K562 (cell line): Measurements from ENCODE around the gene HK1. TPM values are rescaled to one million over a fixed set of nuclear protein-coding genes. Genes with fewer than 3 reads are reported as not detected.
A peak's percentile ranks its signal among the peaks of the same experiment; 100 is the strongest.

Source experiments
- CTBP1 ChIP-seq: fragments of 450-650 bp; IDR thresholded peaks from 2 replicates; pipeline ENCODE4 v1.6.1; 2016; ENCODE audit warnings: borderline replicate concordance
- ELF2 ChIP-seq: fragments of 250-450 bp; sonication (Bioruptor Pico); IDR thresholded peaks from 2 replicates; pipeline ENCODE4 v1.5.0; 2021; ENCODE audit warnings: mild to moderate bottlenecking
- ELK3 ChIP-seq: fragments of 450-650 bp; formaldehyde crosslinking; IDR thresholded peaks from 2 replicates; pipeline ENCODE4 v1.4.0; 2020; ENCODE audit warnings: mild to moderate bottlenecking
- FOS ChIP-seq: IDR thresholded peaks from 3 replicates; pipeline ENCODE4 v1.6.1; 2011; ENCODE audit not compliant: insufficient read length; ENCODE audit errors: extremely low read depth
- FOXK2 ChIP-seq, 2 experiments: fragments of 450-650 bp; IDR thresholded peaks in 1 of 2; conservative IDR thresholded peaks in 1 of 2; 2 replicates each; pipeline ENCODE4 v1.6.1; 2016; ENCODE audit warnings: low read depth in 2 of 2, mild to moderate bottlenecking in 1 of 2
- FOXM1 ChIP-seq, 2 experiments: fragments of 450-650 bp in 1 of 2; sonication (generic) in 1 of 2; formaldehyde crosslinking in 1 of 2; IDR thresholded peaks; 2 replicates each; pipeline versions ENCODE4 v1.6.1 to v1.9.0; 2017 to 2022; ENCODE audit warnings: low read depth in 2 of 2, mild to moderate bottlenecking in 2 of 2, missing genetic modification reagents in 1 of 2, moderate library complexity in 1 of 2
- JUN ChIP-seq, 2 experiments: sonication (generic) in 1 of 2; formaldehyde crosslinking in 1 of 2; IDR thresholded peaks; 2 replicates each; pipeline versions ENCODE4 v1.6.1 to v1.8.0; 2012 to 2022; ENCODE audit warnings: borderline replicate concordance in 2 of 2, mild to moderate bottlenecking in 2 of 2, improper control_type of control experiment in 1 of 2, low read depth in 1 of 2, low read length in 1 of 2, missing genetic modification reagents in 1 of 2
- MAFG ChIP-seq: fragments of 450-650 bp; conservative IDR thresholded peaks from 2 replicates; pipeline ENCODE4 v1.6.1; 2016; ENCODE audit warnings: missing genetic modification characterization, missing compliant biosample characterization
- MTA3 ChIP-seq: fragments of 450-650 bp; formaldehyde crosslinking; IDR thresholded peaks from 2 replicates; pipeline ENCODE4 v1.6.1; 2017; ENCODE audit warnings: mild to moderate bottlenecking, borderline replicate concordance
- NR3C1 ChIP-seq: sonication (generic); formaldehyde crosslinking; IDR thresholded peaks from 2 replicates; pipeline ENCODE4 v1.8.1; 2022; ENCODE audit warnings: missing genetic modification reagents
- SMARCE1 ChIP-seq: fragments of 450-650 bp; IDR thresholded peaks from 2 replicates; pipeline ENCODE4 v1.7.1; 2016; ENCODE audit warnings: mild to moderate bottlenecking
- SREBF1 ChIP-seq: fragments of 150-350 bp; IDR thresholded peaks from 2 replicates; pipeline ENCODE4 v1.6.1; 2014; ENCODE audit warnings: antibody characterized with exemption, low read depth, low read length, borderline replicate concordance
- STAT6 ChIP-seq: sonication (generic); formaldehyde crosslinking; IDR thresholded peaks from 2 replicates; pipeline ENCODE4 v1.8.1; 2023; ENCODE audit warnings: mild to moderate bottlenecking, missing genetic modification reagents
- TAL1 ChIP-seq: fragments of 450-650 bp; IDR thresholded peaks from 2 replicates; pipeline ENCODE4 v1.6.1; 2016; ENCODE audit warnings: mild to moderate bottlenecking
- ZNF311 ChIP-seq: fragments of 250-450 bp; sonication (Bioruptor Pico); IDR thresholded peaks from 2 replicates; pipeline ENCODE4 v1.4.0; 2020; ENCODE audit warnings: mild to moderate bottlenecking, moderate library complexity
- ZNF79 ChIP-seq: fragments of 250-450 bp; sonication (Bioruptor Pico); IDR thresholded peaks from 2 replicates; pipeline ENCODE4 v1.4.0; 2020; ENCODE audit warnings: low read depth, mild to moderate bottlenecking, moderate library complexity
- polyA plus RNA-seq, 8 experiments: library from polyadenylated mRNA; depleted of rRNA in 4 of 8; stranded (reverse) in 5 of 8; unstranded in 3 of 8; fragments of >200 nt; fragmentation: Nextera tagmentation in 2 of 8; fragmentation: Illumina TruSeq in 1 of 8; extraction: Ambion mirVana in 2 of 8; extraction: Trizol in 1 of 8; gene quantifications; 2 replicates each; pipeline versions ENCODE4 v1.2.1 to v1.2.3, GENCODE V29; 2011 to 2014; ENCODE audit warnings: inconsistent platforms in 1 of 8, missing spikeins in 1 of 8
- total RNA-seq, 7 experiments: library from RNA; depleted of rRNA in 6 of 7; stranded (reverse); fragments of >200 nt in 6 of 7; fragmentation: Illumina TruSeq in 2 of 7; extraction: Trizol in 2 of 7; gene quantifications; 2 replicates each; pipeline versions ENCODE4 v1.2.1 to v1.2.3, GENCODE V29; 2011 to 2021; ENCODE audit warnings: low replicate concordance in 1 of 7
- TF ChIP-seq, protein P1 (sequence below): fragments of 450-650 bp; IDR thresholded peaks from 2 replicates; pipeline ENCODE4 v1.6.1; 2017; ENCODE audit warnings: antibody characterized with exemption, mild to moderate bottlenecking

Gene HK1
- total and polyA plus RNA-seq, 9 of the 15 experiments (the other 6 are each of a cell fraction or from before 2014, with no cell fraction given), result 29.2 to 444 (median 193) TPM

DNA sequence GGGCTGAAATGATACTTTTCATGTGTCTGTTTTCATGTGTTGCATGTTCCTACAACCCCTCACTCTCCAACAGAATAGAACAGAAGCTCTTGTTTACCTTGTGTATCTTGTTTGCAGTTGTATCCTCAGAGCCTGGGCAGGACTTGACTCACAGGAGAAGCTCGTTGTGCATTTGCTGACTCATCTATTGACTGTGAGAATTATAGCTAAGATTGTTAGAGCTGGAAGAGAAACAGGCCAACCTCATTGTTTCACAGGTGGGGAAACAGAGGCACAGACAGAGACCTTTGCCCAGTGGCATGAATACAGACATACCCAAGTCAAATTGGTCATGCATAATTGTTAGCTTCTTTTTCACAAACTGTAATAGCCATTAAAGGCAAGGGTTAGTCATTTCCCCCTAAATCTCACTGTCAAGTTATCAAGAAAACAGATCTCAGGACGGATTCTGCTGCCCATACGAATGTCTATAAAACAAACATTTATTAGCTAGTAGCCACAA, 168.4 kb downstream of the HK1 start (continued):
- peak; percentile 95 for TF ChIP-seq SMARCE1
- no peak for TF ChIP-seq ELF2
- TF ChIP-seq FOXK2 (conservative IDR thresholded peaks at IDR 0.05 in 1 of 2, IDR thresholded peaks at IDR 0.05 in 1 of 2; ENCODE audit: low read depth in 2 of 2), result peak; percentile 90 to 95
- TF ChIP-seq NR3C1 (CRISPR knock-in tag), result no peak
- TF ChIP-seq TAL1, result no peak
- TF ChIP-seq FOS, result peak; percentile 35
- TF ChIP-seq ZNF79 (CRISPR knock-in tag), result no peak
- TF ChIP-seq MAFG (tag), result peak; percentile 99
- TF ChIP-seq STAT6 (CRISPR knock-in tag), result no peak
- TF ChIP-seq JUN (IDR thresholded peaks at IDR 0.05; ENCODE audit: borderline replicate concordance, low read depth, low read length), result peak; percentile 63; the same call in 1 of the 2 replicates
- TF ChIP-seq JUN (CRISPR knock-in tag; IDR thresholded peaks at IDR 0.05; ENCODE audit: borderline replicate concordance), result no peak
- TF ChIP-seq ELK3, result no peak
- 0 out of 2 replicates have a peak, but pooled peaks have one; percentile 51 for TF ChIP-seq MTA3
- TF ChIP-seq SREBF1, result no peak
- TF ChIP-seq CTBP1, result peak; percentile 64; the same call in 1 of the 2 replicates
- TF ChIP-seq ZNF311 (CRISPR knock-in tag), result no peak
- TF ChIP-seq, protein P1, sequence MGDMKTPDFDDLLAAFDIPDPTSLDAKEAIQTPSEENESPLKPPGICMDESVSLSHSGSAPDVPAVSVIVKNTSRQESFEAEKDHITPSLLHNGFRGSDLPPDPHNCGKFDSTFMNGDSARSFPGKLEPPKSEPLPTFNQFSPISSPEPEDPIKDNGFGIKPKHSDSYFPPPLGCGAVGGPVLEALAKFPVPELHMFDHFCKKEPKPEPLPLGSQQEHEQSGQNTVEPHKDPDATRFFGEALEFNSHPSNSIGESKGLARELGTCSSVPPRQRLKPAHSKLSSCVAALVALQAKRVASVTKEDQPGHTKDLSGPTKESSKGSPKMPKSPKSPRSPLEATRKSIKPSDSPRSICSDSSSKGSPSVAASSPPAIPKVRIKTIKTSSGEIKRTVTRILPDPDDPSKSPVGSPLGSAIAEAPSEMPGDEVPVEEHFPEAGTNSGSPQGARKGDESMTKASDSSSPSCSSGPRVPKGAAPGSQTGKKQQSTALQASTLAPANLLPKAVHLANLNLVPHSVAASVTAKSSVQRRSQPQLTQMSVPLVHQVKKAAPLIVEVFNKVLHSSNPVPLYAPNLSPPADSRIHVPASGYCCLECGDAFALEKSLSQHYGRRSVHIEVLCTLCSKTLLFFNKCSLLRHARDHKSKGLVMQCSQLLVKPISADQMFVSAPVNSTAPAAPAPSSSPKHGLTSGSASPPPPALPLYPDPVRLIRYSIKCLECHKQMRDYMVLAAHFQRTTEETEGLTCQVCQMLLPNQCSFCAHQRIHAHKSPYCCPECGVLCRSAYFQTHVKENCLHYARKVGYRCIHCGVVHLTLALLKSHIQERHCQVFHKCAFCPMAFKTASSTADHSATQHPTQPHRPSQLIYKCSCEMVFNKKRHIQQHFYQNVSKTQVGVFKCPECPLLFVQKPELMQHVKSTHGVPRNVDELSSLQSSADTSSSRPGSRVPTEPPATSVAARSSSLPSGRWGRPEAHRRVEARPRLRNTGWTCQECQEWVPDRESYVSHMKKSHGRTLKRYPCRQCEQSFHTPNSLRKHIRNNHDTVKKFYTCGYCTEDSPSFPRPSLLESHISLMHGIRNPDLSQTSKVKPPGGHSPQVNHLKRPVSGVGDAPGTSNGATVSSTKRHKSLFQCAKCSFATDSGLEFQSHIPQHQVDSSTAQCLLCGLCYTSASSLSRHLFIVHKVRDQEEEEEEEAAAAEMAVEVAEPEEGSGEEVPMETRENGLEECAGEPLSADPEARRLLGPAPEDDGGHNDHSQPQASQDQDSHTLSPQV, result no peak
- TF ChIP-seq FOXM1 (IDR thresholded peaks at IDR 0.05; ENCODE audit: low read depth), result peak; percentile 17; the same call in 1 of the 2 replicates
- TF ChIP-seq FOXM1 (CRISPR knock-in tag; IDR thresholded peaks at IDR 0.05; ENCODE audit: low read depth), result no peak
